Activated T-cell treated with anti-CD3 and anti-CD28 coated beads, Interleukin-2, amount 50 U/mL, for 48 hours (primary cell): ENCODE results near the gene MAT1A.

Experiments
- DNase-seq, 2 experiments: peaks; one replicate each; pipeline ENCODE4 v3.0.0-alpha.2; 2020

MAT1A gene

GRCh38 chr10:80281784-80282765, 7.4 kb downstream of the MAT1A start:
- no peak for DNase-seq

- no peak for DNase-seq
Measured at GRCh38 chr10:80281292-80281691, 8.2 kb downstream of the MAT1A start.

- no peak for DNase-seq
Measured at GRCh38 chr10:80280071-80280800, 9.2 kb downstream of the MAT1A start.

GRCh38 chr10:80279146-80279545, 10.3 kb downstream of the MAT1A start:
- no peak for DNase-seq

- DNase-seq = no peak
Measured at GRCh38 chr10:80278480-80278879, 11.0 kb downstream of the MAT1A start.

GRCh38 chr10:80277567-80278250, 11.7 kb downstream of the MAT1A start:
- DNase-seq = no peak

- DNase-seq = no peak
Measured at GRCh38 chr10:80277016-80277415, 12.4 kb downstream of the MAT1A start.

GRCh38 chr10:80276335-80276734, 13.1 kb downstream of the MAT1A start:
- DNase-seq = no peak

- no peak for DNase-seq
Measured at GRCh38 chr10:80275756-80276155, 13.7 kb downstream of the MAT1A start.

- DNase-seq = no peak
Measured at GRCh38 chr10:80275135-80275498, 14.3 kb downstream of the MAT1A start.

- DNase-seq = no peak
Measured at GRCh38 chr10:80274396-80275134, 14.9 kb downstream of the MAT1A start.

GRCh38 chr10:80273523-80274170, 15.8 kb downstream of the MAT1A start:
- DNase-seq = no peak

- no peak for DNase-seq
Measured at GRCh38 chr10:80272793-80273522, 16.5 kb downstream of the MAT1A start.

GRCh38 chr10:80271416-80271815, 18.0 kb downstream of the MAT1A start:
- no peak for DNase-seq

- no peak for DNase-seq
Measured at GRCh38 chr10:80270887-80271286, 18.6 kb downstream of the MAT1A start.

- no peak for DNase-seq
Measured at GRCh38 chr10:80268938-80269588, 20.4 kb downstream of the MAT1A start.

GRCh38 chr10:80268266-80268665, 21.2 kb downstream of the MAT1A start:
- no peak for DNase-seq

GRCh38 chr10:80266513-80266863, 23.0 kb downstream of the MAT1A start:
- DNase-seq = no peak

- no peak for DNase-seq
Measured at GRCh38 chr10:80265740-80266512, 23.5 kb downstream of the MAT1A start.
